NB4 (cell line): ENCODE data around the gene CACNA1A.
"Not testable (repeated sequence)": the region's sequence is repeated elsewhere in the genome, so short reads cannot be mapped to it uniquely, and the experiment has no call there.

ENCODE experiments used
- CTCF ChIP-seq: IDR thresholded peaks from one replicate; pipeline ENCODE4 v1.5.1; 2012; ENCODE audit warnings: low read depth, low read length
- MAX ChIP-seq: IDR thresholded peaks from 2 replicates; pipeline ENCODE4 v1.6.1; 2011; ENCODE audit warnings: low read depth, low read length
- POLR2A ChIP-seq: IDR thresholded peaks from 2 replicates; pipeline ENCODE4 v1.6.1; 2011; ENCODE audit warnings: mild to moderate bottlenecking; ENCODE audit not compliant: insufficient read length; ENCODE audit errors: extremely low read depth

GRCh38 chr19:13186688-13187087 is 319.6 kb downstream of the CACNA1A start:
- not testable (repeated sequence) for TF ChIP-seq CTCF, MAX, POLR2A
